CD4-positive, alpha-beta T cell treated with Interleukin-1 beta for 1 hour (primary cell): ENCODE measurements around the gene NBR1.
A peak's percentile ranks its signal among the peaks of the same experiment; 100 is the strongest.
"Not testable (repeated sequence)": the region's sequence is repeated elsewhere in the genome, so short reads cannot be mapped to it uniquely, and the experiment has no call there.

ENCODE experiments used
- DNase-seq, 2 donors: peaks; one replicate each; pipeline ENCODE4 v3.0.0-alpha.2; 2020 to 2022

NBR1 gene

GRCh38 chr17:43155666-43156065, 15.3 kb upstream of the NBR1 start:
- DNase-seq = no peak

GRCh38 chr17:43159232-43159631, 11.8 kb upstream of the NBR1 start:
- DNase-seq = not testable (repeated sequence)

GRCh38 chr17:43159957-43160356, 11.1 kb upstream of the NBR1 start:
- DNase-seq = not testable (repeated sequence)

- not testable (repeated sequence) for DNase-seq
Observed at GRCh38 chr17:43165971-43166370, 5.0 kb upstream of the NBR1 start.

GRCh38 chr17:43169561-43170139, 1.4 kb upstream of the NBR1 start:
- peak in 1 of 2 donors; percentile 4 for DNase-seq

- DNase-seq = peak; percentile 94 to 95
Observed at GRCh38 chr17:43170140-43170765, 761 bp upstream of the NBR1 start.

- peak; percentile 21 to 23 for DNase-seq
Observed at GRCh38 chr17:43171586-43172487, 823 bp downstream of the NBR1 start.

GRCh38 chr17:43175213-43176118, 4.5 kb downstream of the NBR1 start:
- no peak for DNase-seq

- no peak for DNase-seq
Observed at GRCh38 chr17:43176119-43176570, 5.1 kb downstream of the NBR1 start.

- DNase-seq = no peak
Observed at GRCh38 chr17:43183921-43184320, 12.9 kb downstream of the NBR1 start.

GRCh38 chr17:43186656-43187055, 15.6 kb downstream of the NBR1 start:
- DNase-seq = not testable (repeated sequence)

GRCh38 chr17:43193251-43193650, 22.2 kb downstream of the NBR1 start:
- no peak for DNase-seq

GRCh38 chr17:43199633-43200032, 28.6 kb downstream of the NBR1 start:
- no peak for DNase-seq

- DNase-seq = no peak
Observed at GRCh38 chr17:43200127-43200526, 29.1 kb downstream of the NBR1 start.

GRCh38 chr17:43203013-43203412, 32.0 kb downstream of the NBR1 start:
- DNase-seq = not testable (repeated sequence)

GRCh38 chr17:43210576-43210975, 39.6 kb downstream of the NBR1 start:
- no peak for DNase-seq

GRCh38 chr17:43211123-43211479, 40.1 kb downstream of the NBR1 start:
- DNase-seq = no peak

- peak; percentile 73 to 75 for DNase-seq
Observed at GRCh38 chr17:43211480-43212402, 40.7 kb downstream of the NBR1 start, which contains the start of gene TMEM106A. TSS of gene TMEM106A (plus strand) at chr17:43211875. CDS start at chr17:43213042, 1,167 bp downstream.

- no peak for DNase-seq
Observed at GRCh38 chr17:43212641-43213490, 41.9 kb downstream of the NBR1 start.

GRCh38 chr17:43213545-43213944, 42.5 kb downstream of the NBR1 start:
- no peak for DNase-seq
